GM18907 (cell line): ENCODE data around the gene HOXC10.

ENCODE experiments used
- ATAC-seq: cut with Tn5 transposase; IDR thresholded peaks from one replicate; pipeline ENCODE4 v1.9.1; 2021; ENCODE audit warnings: mild to moderate bottlenecking, moderate library complexity; ENCODE audit not compliant: unreplicated experiment

Gene HOXC10

DNA sequence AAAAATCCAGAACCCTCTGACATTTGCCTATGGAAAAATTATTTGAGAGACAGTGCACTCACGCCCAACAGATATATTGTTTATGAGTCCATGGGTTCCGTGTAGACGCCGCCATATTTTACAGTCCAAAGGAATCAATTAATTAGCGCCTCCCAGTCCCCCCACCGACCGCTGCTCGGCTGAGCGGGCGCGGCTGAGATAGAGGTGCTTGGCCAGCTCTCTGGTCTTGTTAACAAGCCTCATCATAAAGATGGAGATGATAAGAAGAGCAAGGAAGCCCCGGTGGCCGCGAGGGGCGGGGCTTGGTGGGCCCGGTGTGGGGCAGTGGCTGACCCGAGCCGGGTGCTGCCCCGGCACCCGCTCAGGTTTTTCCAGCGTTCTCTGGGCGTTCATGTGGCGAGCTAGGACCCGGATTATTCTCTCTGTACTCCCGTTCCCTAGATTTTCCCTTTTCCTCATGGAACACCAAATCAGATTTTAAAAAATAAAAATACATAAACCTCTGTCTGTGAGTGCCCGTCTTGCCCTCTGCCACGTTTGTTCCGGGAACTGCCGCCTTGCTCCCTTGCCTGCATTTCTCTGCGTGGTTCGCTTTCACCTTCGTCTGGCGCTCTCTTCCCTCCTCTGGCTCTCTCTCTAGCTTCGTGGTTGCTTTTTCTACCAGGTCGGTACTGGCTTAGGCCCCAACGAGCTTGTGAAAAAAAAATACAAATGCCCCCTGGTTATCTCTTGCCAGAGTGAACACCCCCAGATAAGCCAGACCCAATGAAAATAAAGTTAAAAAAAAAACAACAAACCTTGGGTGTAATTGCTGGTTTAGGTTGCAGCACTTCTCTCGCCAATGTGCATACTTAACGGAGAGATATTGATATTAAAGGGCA lies 21.3 kb upstream of the HOXC10 start:
- ATAC-seq, result no peak

- ATAC-seq, result no peak
These were observed 20.6 kb upstream of the HOXC10 start for GRCh38 chr12:53964315-53964713.

DNA sequence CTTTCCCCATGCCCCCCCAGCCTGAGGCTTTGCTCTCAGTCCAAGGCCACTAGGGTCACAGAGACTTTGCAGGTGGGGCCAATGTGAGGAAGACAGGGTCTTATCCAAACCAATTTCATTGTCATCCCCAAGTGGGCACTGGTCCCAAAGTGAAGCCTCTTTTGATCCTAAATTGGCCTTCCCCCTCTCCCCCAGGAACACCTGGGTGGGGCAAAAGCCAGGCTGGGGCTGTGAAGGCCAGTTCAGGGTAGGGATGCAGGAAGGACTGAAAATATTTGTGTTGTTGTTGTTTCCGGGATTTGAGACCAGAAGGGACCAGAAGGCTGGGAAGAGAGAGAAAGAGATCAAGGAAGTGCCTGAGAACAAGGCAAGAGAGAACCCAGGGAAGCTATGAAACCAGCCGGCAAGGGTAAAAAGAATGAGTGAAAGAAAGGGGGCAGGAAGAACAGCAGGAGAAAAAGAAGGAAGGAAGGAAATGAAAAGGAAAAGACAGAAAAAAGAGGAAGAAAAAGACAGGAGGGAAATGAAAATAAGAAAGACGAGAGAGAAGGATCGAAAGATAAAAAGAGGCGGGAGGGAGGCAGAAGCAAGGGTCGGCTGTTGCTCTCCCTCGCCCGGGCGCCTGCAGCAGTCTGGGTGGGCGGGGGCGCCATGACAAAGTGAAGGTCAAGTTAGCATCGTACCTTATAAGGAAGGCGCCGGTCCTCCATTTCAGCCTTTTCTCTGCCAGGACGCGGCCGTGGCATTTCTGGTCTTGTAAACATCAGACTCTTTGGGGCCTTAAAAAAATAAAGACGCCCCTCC lies 19.5 kb upstream of the HOXC10 start:
- no peak for ATAC-seq

DNA sequence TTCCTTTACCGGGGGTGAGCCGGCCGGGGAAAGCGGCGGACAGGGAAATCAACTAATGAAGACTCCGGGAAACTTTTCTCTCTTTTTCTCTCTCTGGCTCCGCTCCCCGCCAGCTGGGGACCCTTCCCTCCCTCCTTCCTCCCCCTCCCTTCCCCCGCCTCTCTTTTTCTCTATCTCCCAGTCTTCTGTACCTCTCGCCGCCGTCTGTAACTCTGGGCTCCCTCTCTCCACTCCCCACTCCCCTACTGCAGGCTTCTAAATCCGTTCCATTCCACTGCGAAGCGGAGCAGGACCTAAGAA lies 18.9 kb upstream of the HOXC10 start:
- ATAC-seq, result no peak

- no peak for ATAC-seq
These were observed 18.4 kb upstream of the HOXC10 start for GRCh38 chr12:53966385-53967133.

GRCh38 chr12:53967421-53967925 lies 17.5 kb upstream of the HOXC10 start:
- ATAC-seq, result no peak

GRCh38 chr12:53968214-53969127 lies 16.5 kb upstream of the HOXC10 start:
- no peak for ATAC-seq

GRCh38 chr12:53969588-53970259 lies 15.2 kb upstream of the HOXC10 start:
- ATAC-seq, result no peak

- ATAC-seq, result no peak
These were observed 14.5 kb upstream of the HOXC10 start for GRCh38 chr12:53970451-53970850.

GRCh38 chr12:53971129-53971528 lies 13.8 kb upstream of the HOXC10 start:
- ATAC-seq, result no peak

DNA sequence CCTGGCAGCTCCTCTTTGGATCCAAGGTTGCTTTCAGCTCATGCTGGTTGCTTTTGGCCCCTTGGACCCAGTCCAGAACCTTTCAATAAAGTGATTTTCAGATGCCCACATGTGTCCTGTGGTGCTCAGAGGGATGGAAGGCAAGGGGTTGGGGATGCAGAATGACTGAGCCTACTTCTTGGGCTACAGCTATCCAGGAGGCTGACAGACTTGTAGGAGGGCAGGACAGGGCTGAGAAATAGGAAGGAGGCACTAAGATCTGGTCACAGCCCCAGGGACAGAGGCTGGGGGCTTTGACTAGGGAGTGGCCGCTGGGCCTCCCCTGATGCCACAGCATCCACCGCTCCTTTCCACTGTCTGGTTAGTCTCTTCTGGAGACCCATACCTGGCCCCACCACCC lies 13.3 kb upstream of the HOXC10 start:
- ATAC-seq, result no peak

- ATAC-seq, result no peak
These were observed 12.7 kb upstream of the HOXC10 start for GRCh38 chr12:53972152-53972702.

DNA sequence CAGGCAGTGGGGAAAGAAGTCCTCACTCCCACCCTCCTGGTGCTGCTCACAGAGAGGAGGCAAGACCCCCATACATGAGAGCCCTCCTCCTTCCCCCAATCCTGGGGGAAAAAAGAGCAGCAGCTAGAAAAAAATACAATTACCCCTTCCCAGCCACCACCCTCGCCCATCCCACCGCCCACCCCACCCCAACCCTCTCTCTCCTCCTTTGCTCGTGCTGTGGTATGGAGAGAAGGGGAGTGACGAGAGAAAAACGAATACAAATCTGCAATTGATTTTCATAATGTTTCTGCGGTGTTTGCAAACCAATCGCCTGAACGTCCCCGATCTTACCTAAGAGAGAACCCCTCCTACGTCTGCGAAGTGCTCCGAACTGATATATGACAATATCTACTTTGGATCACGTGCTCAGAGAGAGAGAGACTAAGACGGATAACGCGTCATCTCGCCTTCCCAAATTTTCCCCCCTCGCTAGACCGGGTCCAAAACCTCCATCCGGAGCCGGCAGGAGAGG lies 12.2 kb upstream of the HOXC10 start, which contains the start of gene HOXC11:
HOXC11 (plus strand) TSS at position 405 of the 514 bp plus-strand sequence. CDS start 116 bp downstream, outside the sequence.
- no peak for ATAC-seq

DNA sequence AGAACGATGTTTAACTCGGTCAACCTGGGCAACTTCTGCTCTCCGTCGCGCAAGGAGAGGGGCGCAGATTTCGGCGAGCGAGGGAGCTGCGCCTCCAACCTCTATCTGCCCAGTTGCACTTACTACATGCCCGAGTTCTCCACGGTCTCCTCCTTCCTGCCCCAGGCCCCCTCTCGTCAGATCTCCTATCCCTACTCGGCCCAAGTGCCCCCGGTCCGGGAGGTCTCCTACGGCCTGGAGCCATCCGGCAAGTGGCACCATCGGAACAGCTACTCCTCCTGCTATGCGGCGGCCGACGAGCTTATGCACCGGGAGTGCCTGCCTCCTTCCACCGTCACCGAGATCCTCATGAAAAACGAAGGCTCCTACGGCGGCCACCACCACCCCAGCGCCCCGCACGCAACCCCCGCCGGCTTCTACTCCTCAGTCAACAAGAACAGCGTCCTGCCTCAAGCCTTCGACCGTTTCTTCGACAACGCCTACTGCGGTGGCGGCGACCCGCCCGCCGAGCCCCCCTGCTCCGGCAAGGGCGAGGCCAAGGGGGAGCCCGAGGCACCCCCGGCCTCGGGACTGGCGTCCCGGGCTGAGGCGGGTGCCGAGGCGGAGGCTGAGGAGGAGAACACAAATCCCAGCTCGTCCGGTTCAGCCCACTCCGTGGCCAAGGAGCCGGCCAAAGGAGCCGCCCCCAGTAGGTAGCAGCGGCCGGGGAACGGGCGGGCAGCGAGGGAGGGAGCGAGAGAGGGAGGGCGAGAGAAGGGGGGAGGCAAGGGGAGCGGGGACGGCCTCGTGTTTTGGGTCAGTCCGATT lies 11.5 kb upstream of the HOXC10 start:
- no peak for ATAC-seq

DNA sequence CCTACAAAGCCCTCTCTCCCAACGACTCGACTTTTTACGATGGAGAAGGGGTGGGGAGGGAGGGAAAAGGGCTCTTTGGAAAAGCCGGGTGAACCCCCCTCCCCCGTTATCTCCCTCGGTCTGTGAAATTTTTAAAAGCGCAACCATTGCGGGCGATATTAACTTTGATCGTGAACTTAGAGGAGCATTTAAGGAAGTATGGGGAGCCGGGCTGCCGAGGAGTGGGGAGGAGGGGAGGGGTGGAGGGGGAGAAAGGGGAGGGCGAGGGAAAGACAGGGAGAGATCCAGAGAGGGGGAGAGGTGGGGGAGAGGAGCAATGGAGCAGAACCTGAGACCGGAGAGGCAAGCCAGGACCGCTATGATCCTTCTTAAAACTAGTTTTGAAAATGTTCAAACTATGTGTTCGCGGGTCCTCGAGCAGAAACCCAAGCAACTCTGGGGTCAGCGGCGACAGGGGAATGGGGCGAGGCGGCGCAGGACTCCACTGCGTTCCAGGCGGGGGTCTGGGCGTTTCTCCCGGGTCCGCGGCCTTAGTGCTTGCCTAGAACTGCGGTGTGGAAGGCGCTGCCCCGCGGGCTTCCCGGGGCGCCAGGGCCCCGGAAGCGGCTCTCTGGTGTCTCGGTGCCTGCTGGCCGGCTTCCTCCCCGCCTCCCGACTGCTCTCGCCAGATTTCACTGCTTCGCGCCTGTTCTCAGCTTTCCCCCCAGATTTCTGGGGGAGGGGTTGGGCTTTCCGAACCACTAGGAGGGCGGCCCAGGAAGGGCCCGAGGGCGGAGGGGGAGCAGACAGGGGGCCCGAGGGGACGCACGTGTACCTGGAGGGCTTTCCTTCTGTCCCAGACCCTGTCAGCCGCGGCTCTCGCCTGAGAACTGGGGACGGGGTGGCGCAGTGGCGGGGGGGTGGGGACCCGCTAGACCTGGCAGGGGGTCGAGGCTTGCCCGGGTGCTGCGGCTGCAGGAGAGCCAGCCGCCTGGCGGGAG lies 10.6 kb upstream of the HOXC10 start, which contains the start of gene HOTAIR:
HOTAIR (minus strand) TSS at position 871 of the 980 bp plus-strand sequence.
- no peak for ATAC-seq

DNA sequence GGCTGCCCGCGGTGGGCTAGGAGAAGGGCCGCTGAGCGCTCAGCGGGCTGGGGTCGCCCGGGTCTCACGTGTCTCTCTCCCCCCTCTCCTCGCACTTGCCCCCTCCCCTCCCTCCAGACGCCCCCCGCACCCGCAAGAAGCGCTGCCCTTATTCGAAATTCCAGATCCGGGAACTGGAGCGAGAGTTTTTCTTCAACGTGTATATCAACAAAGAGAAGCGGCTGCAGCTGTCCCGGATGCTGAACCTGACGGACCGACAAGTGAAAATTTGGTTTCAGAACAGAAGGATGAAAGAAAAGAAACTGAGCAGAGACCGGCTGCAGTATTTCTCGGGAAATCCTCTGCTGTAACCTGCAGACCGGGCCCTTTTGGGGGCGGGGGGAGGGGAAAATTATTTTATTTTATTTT lies 9.9 kb upstream of the HOXC10 start:
- ATAC-seq, result no peak
